DMS53 treated with DMSO at 0.1 percent for 48 hours (cell line): Measurements from ENCODE around the gene FAM174A.
"Not testable (repeated sequence)": the region's sequence is repeated elsewhere in the genome, so short reads cannot be mapped to it uniquely, and the experiment has no call there.

Experiments
- DNase-seq: peaks from one replicate; lab custom pipeline; 2025; ENCODE audit not compliant: unreplicated experiment; lab: John Stamatoyannopoulos, UW

The FAM174A gene

DNA sequence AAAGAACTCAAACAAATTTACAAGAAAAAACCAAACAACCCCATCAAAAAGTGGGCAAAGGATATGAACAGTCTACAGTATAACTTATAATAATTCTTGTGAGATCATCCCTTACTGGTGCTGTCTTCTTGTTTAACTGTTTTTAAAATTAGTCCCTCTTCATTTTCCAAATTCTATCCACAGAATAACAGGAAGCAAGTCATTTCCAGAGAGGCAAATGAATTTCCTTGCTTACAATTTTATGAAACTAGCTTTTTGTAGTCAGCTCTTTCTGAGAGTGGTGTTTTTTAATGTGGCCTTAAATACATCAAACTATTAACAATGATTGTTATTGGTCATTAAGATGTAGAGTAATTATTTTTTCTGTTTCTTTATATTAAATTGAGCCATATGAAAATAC is 40.6 kb downstream of the FAM174A start:
- DNase-seq: no peak

DNA sequence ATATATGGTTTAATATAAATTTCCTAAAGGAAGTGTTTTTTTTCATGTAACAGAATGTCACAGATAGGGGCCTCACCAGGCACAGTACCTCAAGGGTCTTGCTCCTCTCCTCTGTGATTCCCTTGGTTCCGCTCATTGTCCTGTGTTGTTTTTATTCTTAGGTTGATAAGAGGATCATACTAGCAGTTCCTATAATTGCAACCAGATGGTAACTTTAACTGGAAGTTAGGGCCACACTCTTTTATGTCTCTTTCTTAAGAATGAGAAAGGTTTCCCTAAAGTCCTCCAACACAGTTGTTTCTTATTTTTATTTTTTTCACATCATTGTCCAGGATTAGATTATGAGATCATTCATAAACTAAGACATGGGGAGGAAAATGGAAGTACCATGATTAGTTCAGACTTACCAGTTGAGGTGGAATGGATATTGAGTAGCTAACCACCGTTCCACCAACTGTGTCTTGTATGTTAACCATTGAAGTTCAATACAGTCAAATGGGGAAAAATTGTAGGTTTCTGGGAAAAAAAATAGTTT is 41.1 kb downstream of the FAM174A start:
- no peak for DNase-seq

DNA sequence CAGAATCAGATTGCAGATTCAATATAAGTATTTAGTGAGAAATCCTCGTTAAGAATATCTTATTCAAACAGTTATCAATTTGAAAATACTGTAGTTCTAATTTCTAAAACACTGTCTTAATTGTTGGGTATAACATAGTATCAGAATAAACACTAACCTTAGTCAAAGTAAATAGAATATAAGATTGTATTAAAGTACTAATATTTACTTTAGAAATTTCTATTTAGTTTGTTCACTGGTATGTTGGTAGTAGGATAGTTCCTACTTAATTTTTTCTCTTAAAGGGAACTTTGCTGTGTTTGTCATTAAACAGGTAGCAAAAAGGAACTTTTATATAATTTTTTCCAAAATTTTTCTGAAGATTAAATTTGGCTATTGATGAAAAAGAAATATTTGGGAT is 42.3 kb downstream of the FAM174A start:
- DNase-seq: no peak

DNA sequence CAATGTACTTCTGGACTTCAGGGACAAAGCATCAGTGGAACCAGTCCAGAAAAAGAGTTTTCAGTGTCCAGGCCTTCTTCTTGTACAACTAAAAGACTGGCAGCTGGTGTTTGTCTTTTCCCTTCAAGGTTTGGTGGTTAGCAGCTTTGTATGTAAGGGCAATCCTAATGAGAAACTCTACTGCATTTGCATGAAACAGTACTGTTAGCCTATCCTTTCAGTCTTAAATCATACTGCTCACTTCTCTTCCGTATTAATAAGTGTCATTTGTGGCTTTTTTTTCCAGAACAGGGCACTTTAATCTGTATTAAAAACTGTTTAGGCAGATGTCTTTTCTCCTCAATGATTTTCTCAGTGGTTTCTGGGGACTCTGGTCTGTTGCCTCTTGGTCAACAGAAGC is 48.9 kb downstream of the FAM174A start:
- no peak for DNase-seq

DNA sequence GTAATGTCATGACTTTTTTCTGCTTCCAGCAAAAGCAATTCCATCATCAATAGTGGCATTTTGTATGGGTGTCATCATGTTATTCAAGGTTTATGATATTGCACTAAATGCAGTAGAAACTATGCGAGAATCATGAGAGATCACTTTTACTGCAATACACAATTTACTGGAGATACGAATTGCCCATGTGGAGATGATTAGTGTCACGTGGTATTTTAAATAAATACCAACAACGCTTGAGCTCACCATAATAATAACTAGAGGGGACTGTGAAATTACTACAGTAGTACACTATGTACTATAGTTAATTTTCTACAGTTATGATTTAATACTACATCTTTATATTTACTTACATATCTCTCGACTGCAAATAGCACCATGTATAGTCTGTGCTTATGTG is 49.7 kb downstream of the FAM174A start:
- DNase-seq: no peak

DNA sequence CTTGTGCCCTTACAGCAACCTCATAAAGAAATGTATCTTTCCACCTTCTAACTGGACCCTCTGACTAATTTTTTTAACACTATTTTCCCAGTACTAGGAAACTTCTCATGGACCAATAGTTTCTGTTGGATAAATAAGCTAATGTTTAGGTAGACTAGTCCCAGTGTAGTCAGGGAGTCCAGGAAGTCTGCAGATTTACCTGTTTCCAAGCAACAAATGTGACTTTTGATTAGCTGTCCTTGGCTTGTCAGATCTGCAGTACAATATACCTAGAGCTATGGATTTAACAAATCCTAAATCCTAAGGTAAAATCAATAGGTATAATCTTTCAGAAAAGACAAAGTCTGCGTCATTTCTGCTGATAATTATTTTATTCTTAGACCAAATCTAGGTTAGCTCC is 55.7 kb downstream of the FAM174A start:
- DNase-seq: peak; percentile 45

DNA sequence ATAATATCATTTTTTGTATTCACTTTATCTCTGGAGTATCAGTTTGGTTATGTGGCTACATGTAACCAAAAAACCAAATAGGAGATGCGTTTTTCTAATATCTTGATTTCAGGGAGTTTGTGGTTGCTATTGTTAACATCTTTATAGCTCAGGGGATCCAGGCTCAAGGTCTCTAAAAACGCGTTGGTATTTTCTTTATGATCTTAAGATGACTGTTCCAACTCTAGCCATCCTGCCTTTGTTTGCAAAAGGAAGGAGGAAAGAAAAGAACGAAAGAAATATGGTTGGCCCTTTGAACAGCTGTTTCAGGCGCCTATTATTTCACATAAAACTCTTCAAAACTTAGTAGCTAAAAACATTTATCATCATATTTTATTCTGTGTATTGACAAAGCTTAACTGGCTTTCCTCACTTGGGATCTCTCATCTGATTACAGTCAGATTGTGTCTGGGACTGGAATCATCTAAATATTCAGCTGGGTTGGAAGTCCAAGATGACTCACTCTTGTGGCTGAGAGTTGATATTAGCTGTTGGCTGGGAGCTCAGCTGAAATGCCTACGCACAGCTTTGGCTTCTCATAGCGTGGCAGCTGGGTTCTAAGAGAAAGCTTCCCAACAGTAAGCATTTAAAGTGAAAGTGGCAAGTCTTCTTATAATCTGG is 60.1 kb downstream of the FAM174A start:
- no peak for DNase-seq

DNA sequence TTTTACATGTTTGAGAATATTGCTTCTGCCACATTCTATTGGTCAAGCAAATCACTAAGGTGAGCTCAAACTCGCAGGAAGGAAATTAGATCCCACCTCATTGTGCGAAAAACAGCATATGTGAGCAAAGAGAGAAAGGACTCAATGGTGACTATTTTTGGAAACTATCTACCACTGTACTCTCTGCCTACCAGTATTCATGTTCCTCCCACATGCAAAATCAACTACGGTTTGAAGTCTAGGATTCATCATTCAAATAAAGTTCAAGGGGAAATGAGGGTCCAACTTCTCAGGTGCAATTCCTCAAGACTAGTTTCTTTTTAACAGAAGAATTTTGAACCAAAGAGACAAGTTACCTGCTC is 60.6 kb downstream of the FAM174A start:
- no peak for DNase-seq

DNA sequence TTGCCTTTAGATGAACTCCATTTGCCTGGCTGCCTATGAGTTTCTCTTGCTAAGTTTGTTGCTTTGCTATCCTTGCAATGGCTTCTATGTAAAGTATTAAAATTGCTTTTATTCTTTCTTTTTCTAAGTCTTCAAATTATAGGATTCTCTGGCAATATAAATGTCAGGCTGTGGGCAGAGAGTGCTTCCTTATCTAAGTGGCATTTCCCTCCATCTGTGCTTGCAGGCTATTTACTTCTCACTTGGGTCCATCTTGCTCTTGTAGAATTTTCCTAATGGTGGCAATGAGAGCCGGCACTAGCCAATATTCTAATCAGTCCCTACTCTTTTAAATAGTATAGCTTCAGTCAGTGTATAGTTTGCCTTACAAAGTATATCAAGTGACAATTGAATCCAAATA is 63.3 kb downstream of the FAM174A start:
- DNase-seq: no peak

DNA sequence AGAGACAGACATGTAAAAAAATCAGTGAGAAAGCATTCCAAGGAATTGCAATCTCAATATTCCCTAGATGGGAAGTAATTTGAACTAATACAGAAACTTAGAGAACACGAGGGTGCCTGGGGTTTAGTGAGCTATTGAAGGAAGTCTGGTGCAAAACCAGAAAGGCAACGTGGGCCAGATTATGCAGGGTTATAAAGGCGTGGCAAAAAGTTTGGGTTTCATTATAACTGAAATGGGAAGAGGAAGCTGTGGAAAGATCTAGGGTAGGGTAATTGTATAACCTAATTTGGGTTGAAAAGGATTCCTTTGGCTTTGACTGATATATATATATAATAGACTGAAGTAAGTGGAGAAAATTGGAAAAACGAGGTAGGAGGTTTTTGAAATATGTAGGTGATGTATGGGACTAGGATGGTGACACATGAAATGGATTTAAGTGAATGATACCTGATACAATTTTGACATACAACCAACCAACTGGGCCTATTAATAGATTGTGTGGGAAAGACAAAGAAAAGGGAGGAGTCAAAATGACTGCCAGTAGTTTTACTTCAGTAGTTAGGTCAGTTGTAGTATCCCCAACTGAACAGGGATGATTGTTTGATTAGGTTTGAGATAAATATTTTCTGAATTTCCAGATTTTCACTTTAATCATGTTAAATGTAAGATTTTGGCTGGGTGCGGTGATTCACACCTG is 65.3 kb downstream of the FAM174A start:
- DNase-seq: no peak

DNA sequence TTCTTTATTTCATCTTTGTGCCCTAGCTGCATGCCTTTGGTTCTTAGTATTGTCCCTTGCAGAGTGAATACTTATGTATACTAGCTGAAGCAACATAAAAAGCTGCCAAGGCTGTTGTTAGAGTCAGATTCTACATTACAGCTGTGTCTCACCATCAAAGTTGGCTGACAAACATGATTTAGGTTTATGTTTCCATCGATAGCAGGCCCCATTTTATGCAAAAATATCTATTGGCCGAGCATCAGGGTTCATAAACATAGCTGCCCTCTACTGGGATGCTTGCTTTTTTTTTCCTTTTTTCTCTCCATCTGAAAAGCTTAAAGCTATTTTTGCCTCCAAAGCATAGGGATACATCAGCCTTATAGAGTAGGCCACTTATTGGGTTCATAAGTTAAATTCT is 68.0 kb downstream of the FAM174A start:
- DNase-seq: no peak

DNA sequence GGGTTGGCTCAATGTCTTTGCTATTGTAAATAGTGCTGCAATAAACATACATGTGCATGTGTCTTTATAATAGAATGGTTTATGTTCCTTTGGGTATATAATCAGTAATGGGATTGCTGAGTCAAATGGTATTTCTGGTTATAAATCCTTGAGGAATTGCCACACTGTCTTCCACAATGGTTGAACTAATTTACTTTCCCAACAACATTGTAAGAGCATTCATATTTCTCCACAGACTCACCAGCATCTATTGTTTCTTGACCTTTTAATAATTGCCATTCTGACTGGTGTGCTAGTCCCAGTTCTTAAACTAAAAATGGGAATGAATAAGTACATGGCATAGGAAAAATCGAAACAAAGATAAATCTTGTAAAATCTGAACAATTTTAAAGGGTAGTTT is 68.8 kb downstream of the FAM174A start:
- DNase-seq: not testable (repeated sequence)

DNA sequence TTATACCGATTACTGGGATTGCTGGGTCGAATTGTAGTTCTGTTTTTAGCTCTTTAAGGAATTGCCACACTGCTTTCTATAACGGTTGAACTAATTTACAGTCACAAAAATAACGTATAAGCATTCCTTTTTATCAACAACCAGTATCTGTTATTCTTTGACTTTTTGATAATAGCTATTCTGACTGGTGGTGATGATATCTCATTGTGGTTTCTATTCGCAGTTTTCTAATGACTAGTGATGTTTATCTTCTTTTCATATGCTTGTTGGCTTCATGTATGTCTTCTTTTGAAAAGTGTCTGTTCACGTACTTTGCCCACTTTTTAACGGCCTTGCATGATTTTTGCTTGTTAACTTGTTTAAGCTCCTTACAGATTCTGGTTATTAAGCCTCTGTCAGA is 74.4 kb downstream of the FAM174A start:
- DNase-seq: no peak

DNA sequence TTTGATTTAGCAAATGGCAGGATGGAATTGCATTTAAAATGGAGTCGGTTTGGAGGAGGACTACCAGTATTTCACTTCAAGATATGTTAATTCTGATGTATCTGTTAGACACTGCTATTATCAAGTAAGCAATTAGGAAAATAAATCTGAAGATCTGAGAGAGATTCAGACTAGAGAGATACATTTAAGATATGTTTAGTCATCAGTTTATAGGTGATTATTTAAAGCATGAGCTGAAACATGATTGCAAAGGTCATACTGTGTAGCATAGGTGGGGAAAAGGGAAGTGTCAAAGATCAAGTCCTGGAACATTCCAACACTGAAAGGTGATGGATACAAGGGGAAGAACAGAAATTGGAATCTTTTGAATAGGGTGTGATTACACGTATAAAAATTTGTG is 79.1 kb downstream of the FAM174A start:
- DNase-seq: no peak

DNA sequence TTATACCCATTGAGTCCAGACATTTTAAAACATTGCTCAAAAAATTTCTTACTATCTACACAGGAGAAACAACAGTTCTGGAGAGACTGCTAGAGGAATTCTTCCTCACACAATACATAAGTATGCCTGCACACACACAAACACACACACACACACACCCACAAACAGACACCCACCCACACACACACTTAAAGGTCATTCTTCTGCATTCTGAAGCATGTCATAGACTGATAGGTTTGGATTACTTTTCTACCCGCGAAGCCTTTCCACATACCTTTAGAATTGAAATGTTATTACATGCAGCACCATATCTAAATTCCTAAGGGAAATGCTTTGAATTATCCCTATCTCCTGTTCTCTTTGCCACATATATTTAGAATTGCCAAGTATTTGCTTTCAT is 80.2 kb downstream of the FAM174A start:
- DNase-seq: no peak

DNA sequence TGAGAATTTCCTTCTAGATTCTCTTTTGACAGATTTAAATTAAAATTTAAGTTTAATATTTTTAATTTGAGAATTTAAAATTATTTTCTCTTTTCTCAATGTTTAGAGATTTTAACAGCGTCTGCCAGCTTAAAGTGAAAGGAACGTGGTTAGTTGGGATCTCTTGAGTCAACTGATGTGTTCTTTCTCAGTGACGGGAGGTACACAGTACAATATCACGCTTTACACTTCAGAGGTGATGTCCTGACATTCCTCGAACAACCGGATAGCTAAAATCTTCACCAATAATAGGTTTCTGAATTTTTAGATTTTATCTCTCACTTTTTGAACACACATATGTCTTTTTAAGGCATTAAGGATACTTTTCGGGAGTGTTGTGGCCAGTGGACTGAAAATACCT is 81.1 kb downstream of the FAM174A start:
- DNase-seq: no peak

DNA sequence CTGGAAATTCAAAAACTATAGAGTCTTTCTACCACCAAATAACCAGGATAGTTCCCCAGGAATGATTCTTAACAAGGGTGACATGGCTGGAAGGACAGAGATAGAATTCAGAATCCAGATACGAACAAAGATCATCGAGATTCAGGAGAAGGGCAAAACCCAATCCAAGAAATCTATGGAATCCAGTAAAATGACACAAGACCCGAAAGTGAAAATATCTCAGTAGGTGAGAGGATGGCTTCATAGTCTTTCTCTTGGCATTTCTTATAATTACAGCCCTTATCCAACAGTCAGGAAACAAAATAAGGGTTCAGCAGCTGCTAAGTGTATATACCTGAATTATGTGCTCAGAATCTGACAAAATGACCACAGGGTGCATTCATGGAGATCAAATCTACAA is 81.8 kb downstream of the FAM174A start:
- DNase-seq: no peak

DNA sequence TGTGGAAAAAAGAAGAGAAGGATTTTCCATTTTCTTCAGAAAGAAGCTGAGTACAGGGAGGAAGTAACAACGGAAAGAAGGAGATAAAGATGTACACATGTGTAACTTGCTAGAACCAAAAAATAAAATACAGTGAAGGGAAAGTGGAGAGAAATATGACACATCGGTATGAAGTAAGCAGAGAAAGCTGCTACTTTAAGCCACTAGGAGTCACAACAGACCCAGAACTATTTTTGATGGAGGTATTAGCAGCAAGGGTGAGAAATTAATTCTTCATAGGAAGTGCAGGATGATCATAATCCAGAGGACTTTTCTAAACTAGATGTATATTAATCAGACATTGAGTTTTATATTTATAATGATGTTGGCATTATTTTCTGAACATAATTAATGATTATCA is 88.5 kb downstream of the FAM174A start:
- peak; percentile 34 for DNase-seq

DNA sequence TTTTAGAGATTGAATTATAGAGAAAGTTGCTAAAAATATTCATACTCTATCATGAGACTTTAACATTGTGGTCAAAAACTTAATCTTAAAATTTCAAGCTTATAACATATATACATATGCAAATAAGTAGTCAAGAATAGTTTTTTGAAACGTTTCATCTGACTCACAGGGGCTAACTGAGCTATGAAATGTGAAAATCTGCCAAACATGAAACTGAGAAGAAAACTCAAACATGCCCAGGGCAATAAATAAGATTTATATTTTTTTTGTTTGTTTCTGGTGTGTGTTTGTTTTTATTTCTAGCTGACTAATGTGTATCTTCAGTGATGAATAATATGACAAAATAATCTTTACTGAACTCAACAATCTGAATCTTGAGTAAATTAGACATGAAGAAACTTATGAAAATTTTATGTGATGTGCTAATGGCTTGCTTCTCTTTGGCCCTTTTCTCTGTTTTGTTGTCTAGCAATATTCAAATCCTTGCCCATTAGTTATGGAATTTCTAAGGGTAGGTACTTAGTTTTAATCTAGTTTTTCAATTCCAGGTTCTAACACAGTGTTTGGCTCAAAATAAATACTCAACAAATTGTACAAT is 99.9 kb downstream of the FAM174A start:
- DNase-seq: no peak
